ENCODE results near the gene PKNOX2.

PKNOX2 gene, protein sequence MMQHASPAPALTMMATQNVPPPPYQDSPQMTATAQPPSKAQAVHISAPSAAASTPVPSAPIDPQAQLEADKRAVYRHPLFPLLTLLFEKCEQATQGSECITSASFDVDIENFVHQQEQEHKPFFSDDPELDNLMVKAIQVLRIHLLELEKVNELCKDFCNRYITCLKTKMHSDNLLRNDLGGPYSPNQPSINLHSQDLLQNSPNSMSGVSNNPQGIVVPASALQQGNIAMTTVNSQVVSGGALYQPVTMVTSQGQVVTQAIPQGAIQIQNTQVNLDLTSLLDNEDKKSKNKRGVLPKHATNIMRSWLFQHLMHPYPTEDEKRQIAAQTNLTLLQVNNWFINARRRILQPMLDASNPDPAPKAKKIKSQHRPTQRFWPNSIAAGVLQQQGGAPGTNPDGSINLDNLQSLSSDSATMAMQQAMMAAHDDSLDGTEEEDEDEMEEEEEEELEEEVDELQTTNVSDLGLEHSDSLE

DNA sequence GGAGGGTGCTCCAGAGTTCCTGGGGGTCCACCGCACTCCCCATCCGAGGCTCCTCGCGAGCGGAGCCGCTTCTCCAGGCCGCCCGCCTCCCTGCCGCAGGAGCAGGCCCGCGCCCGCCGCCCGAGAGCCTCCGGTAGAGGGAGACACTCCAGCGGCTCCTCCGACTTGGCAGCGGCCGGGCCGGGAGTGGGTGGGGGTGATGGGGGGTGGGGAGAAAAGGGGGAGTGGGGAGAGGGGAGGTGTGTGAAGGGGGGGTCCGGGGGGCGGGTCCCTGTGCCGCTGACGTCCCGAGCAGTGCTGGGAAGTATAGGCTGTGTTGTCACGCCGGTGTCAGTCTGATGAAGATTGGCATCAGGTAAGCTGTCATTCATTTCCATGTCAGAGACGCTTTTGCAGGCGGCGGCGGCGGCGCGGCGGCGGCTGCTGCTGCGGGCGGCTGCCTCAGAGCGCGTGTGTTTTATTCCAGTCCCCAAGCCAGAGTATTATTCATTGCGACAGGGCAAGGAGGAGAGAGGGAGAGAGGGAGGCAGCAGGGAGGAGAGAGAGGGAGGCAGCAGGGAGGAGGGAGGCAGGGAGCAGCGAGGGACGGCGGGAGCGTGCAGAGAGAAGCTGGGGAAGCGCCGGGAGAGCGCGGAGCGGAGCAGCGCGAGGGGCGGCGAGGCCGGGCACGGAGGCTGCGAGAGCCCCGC, at the start of gene PKNOX2:
Gene PKNOX2 (plus strand): TSS at position 330 of the 689 bp plus-strand sequence. CDS start 186,555 bp downstream, outside the sequence.
- DNase-seq (ENCODE audit: low read depth, low spot score): no peak

DNA sequence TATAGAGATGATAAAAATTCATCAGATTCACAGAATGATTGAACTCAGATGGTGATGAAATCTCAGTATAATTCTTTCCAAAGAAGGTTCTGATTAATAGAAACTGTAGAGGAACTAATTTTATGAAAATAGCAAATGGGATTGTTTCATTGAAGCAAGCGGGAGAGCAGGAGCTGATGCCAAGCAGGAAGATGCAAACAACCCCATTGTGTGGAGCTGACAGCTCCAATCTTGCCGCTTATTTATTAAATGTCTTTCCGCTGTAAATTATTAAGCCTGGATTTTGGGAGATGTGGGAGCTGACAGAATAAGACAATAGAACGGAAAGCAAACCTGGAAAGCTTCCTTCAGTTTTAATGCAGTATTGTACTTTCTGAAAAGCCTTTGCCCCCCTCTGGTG, 47.1 kb upstream of the PKNOX2 start:
- DNase-seq (ENCODE audit: low read depth, low spot score): no peak

DNA sequence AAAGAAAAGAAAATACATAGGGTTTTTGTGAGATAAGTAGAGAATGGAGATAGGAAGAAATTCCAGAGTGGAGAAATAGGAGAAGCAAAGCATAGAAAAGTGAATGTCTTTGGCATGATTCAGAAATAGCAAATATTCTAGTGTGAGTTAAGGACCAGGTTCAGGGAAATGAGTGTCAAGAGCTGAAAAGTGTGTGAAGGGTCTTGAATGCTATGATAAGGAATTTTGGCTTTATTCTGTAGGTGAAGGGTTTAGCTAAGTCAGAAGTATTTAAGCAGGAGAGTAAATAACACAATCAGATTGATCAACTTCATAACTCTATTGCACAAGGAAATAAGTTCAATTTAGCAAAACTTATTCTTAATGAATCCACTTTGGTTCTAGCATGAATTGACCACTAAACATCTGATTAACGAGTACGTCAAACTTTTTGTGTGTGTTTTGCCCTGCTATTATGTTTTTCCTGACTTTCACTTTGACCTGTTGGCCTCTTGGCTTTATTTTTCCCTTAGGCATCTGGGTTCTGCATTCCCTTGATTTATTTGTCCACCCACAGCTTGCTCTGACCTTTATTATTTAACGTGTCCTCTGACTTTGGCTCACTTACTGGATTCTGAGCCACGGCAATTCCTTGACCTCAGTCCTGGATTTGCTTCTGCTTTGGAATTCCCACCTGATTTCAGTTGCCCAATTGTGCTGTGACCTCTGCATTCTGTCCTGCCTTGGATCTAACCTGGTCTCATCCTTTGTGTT, 41.2 kb upstream of the PKNOX2 start:
- DNase-seq (ENCODE audit: low read depth, low spot score): no peak

- no peak for DNase-seq (ENCODE audit: low read depth, low spot score)
Observed at GRCh38 chr11:125123947-125124617, 40.5 kb upstream of the PKNOX2 start.

GRCh38 chr11:125124618-125124992, 39.9 kb upstream of the PKNOX2 start:
- no peak for DNase-seq (ENCODE audit: low read depth, low spot score)

DNA sequence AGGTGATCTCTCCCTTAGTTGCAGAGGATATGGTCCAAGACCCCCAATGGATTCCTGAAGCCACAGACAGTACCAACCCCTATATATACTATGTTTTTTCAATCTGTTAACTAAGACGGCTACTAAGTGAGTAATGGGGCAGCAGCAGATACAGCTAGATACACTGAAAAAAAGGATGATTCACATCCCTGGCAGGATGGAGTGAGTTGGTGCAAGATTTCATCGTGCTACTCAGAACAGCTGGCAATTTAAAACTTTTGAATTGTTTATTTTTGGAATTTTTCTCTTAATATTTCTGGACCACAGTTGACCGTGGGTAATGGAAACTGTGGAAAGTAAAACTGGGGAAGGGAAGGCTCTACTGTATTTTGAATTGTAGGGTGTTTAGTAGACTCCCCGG, 36.1 kb upstream of the PKNOX2 start:
- DNase-seq (ENCODE audit: low read depth, low spot score): no peak

- DNase-seq (ENCODE audit: low read depth, low spot score): no peak
Observed at GRCh38 chr11:125129316-125129993, 35.1 kb upstream of the PKNOX2 start.

DNA sequence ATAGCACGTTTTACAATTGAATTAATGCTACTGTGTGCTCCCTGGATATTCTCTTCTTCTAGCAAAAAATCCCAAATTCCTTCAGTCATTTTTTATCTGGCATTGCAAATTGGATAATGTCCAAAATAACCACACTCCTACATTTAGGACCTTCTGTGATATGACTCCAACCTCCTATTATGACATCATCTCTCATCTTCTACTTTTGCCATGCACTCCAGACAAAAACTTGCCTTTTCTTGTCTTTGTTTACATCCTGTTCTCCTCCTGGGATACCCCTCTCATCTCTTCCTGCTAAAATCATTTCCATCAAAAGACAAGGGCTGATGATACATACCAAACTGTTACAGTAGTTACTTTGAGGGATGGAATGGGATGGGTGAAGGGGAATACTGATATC, 32.5 kb upstream of the PKNOX2 start:
- no peak for DNase-seq (ENCODE audit: low read depth, low spot score)

GRCh38 chr11:125132596-125132995, 32.0 kb upstream of the PKNOX2 start:
- no peak for DNase-seq (ENCODE audit: low read depth, low spot score)

DNA sequence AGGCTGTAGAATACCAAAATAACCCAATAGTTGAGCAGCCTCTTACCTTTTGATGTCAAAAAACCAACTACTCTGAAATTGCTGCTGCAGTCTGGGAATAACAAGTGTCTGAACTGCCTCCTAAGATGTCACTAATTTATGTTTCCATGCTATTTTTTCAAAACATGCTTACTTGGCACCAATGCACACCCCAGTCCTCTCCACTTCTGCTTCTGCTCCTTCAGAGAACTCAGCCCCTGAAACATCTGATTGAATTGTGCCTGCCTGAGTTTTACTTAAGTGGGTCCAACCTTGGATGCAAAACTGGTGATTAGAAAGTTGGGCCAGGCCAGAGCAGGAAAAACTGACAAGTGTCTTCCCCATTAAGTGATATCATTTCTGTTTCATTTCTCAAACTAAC, 28.6 kb upstream of the PKNOX2 start:
- DNase-seq (ENCODE audit: low read depth, low spot score): no peak

GRCh38 chr11:125138966-125139365, 25.6 kb upstream of the PKNOX2 start:
- DNase-seq (ENCODE audit: low read depth, low spot score): no peak

- DNase-seq (ENCODE audit: low read depth, low spot score): no peak
Observed at GRCh38 chr11:125139778-125140177, 24.8 kb upstream of the PKNOX2 start.

DNA sequence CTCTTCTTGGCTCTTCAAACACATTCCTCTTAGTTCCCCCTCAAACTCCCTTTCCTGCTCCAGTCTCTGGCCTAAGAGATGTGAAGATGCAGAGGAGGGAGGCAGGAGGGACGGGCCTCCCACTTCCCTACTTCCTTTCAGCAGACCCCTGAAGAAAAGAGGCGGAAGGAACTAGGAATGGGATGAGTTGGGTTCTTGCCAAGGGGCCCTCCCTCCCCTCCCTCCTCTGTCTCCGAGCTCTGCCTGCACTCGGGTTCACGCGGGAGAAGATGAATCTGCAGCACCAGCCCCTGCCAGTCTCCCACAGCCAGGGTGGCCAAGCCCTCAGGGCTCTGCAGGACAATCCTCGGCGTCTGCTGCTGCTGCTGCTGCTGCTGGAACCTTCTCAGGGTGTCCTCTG, 24.3 kb upstream of the PKNOX2 start:
- no peak for DNase-seq (ENCODE audit: low read depth, low spot score)

DNA sequence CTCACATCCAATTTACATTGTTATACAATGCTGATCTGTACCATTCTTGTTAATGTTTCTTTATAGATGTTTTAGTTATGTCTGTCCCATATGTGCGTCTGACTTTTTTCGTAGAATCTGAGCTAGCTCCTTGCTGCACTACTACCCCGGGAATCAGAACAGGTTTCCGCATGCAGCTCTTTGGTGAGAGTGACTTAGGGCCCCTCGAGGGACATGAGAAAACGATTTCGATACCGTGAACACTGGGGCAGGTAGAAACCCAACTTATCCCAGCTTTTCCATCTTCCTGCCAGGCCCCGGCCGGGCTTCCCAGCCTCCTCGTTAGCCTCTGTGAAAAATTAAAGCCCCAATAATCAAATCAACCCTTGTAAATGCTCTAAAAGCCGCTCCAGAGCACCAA, 23.4 kb upstream of the PKNOX2 start:
- DNase-seq (ENCODE audit: low read depth, low spot score): no peak

DNA sequence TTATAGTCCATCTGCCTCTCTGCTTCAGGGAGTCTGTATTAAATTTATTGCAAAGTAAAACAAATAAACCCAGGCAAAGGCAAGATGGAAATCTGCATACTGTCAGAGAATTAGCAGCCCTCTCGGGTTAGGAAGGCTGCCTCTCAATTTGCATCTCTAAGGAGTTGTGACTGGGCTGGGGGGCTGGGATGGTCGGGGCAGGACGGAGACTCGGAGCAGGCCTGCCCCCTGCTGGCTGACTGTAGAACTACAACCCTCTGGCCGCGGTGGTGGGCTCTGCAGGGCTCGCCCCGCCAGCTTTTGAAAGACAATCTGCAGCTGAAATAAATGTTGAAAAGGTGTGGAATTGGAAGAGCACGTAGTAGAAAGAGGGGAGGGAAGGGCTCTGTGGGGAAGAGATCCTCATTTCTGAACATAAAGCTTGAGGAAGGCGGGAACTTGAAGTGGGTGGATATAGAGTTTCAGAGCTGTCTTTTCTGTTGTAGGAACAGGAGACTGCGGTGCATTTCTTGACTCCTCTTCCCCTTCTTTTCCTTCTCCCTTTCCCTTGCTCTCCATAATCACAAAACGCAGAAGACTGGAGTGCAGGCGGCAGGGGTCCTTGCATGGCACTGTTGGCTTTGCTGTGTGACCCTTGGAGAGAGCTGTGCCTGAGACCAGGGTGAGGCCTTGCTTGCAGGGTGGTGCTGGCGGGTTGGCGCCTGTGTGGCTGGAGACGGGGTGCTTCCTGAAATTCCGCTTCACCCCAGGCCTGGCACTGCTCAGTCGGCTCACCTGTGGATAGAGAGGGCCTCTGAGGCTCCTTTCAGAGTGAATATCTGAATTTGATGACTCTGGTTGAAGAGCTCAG, 22.6 kb upstream of the PKNOX2 start:
- DNase-seq (ENCODE audit: low read depth, low spot score): no peak

DNA sequence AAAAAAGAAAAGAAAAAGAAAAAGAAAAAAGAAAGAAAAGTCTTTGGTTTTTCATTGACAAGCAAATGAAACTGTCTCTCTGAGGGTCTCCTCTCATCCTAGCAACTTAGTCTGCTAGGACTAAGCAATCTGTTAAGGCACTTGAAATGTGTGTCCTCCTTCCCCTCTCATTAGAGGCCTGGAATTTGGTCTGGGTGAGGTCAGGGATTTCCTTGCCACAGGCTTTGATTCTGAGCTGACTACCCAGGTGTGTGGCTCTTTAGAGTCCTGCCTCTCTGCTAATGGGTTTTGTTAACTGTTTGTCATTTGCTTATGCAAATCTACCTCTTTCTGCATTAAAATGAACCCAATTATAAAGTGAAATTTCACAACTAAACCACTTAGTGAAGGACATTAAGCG, 18.3 kb upstream of the PKNOX2 start:
- DNase-seq (ENCODE audit: low read depth, low spot score): no peak

DNA sequence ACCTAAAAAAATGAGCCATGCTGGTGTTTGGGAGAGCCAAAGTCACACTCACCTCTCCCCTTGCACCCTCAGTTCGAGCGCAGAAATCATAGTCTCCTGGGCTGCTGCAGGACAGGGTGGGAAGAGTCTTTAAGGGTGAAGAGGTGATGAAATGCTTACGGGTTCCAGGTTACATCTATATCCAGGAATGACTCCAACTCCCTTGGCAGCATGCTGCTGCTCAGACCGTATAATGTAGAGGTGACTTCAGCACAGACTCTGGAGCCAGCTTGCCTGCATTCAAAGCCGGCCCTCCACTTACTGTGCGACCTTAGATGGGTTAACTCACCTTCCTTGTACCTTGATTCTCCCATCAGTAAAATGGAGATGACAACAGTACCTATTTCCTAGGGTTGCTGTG, 17.3 kb upstream of the PKNOX2 start:
- DNase-seq (ENCODE audit: low read depth, low spot score): no peak

DNA sequence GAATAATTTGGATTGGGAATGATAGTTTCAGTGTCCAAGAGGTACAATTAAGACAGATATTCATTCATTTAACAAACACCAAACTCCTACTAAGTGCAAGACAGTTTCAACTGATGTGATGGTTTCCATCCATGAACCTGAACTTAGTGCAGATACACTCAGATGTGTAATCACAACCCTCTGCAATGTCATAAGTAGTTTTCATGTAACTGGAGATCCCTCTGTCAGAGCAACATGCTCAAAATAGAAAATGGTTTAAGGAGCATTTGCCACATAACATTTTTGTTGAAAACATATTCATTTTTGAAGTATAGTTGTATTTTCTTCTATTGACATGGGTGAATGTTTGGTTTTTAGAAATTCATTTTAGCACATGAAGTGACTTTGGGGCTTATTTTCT, 16.5 kb upstream of the PKNOX2 start:
- no peak for DNase-seq (ENCODE audit: low read depth, low spot score)

DNA sequence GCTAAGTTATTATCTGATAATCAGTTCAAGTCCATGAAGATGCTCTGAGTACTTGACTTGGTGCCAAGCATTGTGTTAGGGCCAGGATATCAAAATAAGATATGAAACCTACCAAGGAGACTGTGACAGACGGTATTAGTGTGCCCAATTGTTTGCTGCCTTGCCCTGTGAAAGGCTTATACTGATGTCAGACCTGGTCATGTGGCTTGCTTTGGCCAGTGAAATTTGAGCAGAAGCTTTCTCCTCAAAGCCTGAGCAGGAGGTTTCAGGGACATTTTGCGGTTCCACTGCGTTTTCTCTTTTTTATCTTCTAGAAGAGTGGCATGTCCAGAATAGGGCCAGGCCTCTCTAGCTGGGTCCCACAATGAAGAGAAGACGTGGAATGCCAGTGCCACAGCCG, 15.8 kb upstream of the PKNOX2 start:
- DNase-seq (ENCODE audit: low read depth, low spot score): no peak

- DNase-seq (ENCODE audit: low read depth, low spot score): no peak
Observed at GRCh38 chr11:125153837-125154236, 10.7 kb upstream of the PKNOX2 start.
